ENCODE data around the gene ZMYM5.
"Not testable (repeated sequence)": the region's sequence is repeated elsewhere in the genome, so short reads cannot be mapped to it uniquely, and the experiment has no call there.

Gene ZMYM5

DNA sequence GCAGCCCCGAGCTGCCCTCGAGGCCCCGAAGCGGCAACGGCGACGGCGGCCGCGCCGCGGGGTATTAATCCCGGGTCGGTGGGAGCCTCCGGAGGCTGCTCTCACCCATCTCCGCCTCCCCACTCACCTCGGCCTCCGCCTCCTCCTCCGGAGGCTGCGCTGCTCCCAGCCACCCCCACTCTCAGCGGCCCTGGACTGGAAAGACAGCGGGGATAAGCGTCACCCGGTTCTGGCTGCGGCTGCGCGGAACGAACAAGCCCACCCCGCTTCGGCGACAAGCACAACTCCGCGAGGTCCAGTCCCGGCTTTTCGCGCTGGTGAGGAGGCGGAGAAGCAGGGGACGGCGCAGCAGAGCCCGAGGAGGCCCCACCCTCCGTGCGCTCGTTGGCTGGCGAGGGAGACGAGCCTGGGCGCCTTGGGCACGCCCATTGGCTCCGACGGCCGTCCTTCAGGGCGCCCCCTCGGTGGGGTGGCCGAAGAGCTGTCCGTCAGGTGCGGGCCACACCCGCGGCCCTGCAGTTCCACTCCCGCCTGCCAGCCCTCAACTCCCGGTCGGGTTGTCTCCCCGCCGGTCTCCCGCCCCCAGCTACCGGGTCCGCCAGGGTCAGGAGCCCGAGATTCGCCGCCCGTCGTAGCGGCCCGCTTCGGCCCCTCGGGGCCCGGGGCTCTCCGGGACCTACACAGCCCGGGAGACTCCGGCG, at the start of gene ZMYM5:
Gene ZMYM5, minus strand, starts transcription at position 327 of the 701 bp plus-strand sequence. CDS start 11,469 bp downstream, outside the sequence.
- ChIA-PET POLR2A (interaction anchor here (0.6 to 1.7 kb wide), 3 partner anchors 18 to 93 kb away, joined by 3 to 9 read pairs (median 3); no protein-coding TSS in a partner anchor), CTCF (interaction anchor here (0.7 to 2.7 kb wide), 3 partner anchors 11 to 121 kb away, joined by 3 to 7 read pairs (median 4); no protein-coding TSS in a partner anchor)
- peak within 1 kb of the TSS; percentile 78 for H3K4me3 ChIP-seq (ENCODE audit: low read depth, low read length)
- TF ChIP-seq, protein P1, sequence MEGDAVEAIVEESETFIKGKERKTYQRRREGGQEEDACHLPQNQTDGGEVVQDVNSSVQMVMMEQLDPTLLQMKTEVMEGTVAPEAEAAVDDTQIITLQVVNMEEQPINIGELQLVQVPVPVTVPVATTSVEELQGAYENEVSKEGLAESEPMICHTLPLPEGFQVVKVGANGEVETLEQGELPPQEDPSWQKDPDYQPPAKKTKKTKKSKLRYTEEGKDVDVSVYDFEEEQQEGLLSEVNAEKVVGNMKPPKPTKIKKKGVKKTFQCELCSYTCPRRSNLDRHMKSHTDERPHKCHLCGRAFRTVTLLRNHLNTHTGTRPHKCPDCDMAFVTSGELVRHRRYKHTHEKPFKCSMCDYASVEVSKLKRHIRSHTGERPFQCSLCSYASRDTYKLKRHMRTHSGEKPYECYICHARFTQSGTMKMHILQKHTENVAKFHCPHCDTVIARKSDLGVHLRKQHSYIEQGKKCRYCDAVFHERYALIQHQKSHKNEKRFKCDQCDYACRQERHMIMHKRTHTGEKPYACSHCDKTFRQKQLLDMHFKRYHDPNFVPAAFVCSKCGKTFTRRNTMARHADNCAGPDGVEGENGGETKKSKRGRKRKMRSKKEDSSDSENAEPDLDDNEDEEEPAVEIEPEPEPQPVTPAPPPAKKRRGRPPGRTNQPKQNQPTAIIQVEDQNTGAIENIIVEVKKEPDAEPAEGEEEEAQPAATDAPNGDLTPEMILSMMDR (IDR thresholded peaks at IDR 0.05; ENCODE audit: insufficient read depth, low read length, missing control alignments): no peak
- peak; percentile 97 for DNase-seq (ENCODE audit: low read depth, low spot score)

DNA sequence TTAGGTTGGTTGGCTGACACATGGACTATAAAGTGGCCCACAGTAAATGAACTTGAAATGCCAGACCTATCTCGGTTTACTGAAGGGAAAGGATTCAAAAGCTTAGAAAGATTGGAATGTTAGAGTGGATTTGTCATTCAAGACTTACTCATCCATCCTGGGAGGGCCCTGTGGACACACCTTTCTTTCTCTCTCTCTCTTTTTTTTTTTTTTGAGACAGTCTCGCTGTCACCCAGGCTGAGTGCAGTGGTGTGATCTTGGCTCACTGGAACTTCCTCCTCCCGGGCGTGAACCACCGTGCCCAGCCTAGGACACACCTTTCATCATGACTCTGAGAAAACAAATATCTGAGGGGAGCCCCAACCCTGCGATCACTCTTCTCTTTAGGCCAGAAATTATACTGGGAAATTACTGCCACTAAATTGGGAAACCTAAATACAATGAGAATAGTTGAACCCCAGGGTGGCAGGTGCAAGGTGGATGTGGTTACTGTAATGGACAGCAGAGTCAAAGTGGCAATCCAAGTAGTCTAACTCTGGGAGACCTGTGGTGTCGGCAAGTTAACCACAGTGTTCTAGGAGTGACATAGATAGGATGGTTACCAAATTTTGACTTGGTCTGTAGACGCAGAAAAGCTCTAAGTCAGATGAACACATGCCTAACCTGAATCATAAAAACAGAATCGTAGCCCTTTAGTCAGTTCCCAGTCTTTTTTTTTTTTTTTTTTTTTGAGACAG, 47.1 kb upstream of the ZMYM5 start:
- ChIA-PET POLR2A (interaction anchor here (0.7 kb wide), 1 partner anchor 510 kb away, joined by 3 read pairs; no protein-coding TSS in a partner anchor), CTCF (no interaction called here)
- H3K4me3 ChIP-seq (ENCODE audit: low read depth, low read length): no peak overlapping the region
- no peak for DNase-seq (ENCODE audit: low read depth, low spot score)
- TF ChIP-seq, protein P1 (IDR thresholded peaks at IDR 0.05; ENCODE audit: insufficient read depth, low read length, missing control alignments): no peak

DNA sequence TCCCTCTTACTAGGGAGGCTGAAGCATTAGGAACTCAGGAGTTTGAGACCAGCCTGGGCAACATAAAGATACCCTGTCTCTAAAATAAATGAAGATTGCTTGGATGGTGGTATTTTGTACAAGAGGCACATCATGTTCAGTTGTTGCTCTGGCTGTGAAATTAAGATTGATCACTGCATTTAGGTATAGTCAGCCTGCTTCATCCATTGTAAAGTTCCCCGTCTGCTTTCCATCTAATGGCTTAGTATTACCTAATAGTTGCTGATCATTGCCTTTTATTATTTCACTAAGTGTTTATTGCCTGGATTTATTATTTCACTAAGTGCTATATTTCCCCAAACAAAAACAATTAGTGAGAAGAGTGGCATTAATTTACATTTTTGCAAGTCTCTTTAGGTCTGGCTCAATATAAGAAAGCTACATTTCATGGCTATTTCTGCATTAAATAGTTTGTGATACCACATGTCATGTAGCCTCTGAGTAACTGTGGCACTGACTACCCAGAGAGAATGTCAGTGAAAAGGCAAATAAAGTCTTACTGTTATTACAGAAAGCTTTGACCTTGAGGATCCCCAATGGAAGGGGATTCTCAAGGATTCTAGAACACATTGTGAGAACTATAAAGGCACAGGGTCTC, 45.0 kb upstream of the ZMYM5 start:
- DNase-seq (ENCODE audit: low read depth, low spot score): no peak
- POLR2A ChIA-PET: no interaction called here
- no peak overlapping the region for H3K4me3 ChIP-seq (ENCODE audit: low read depth, low read length)
- CTCF ChIA-PET: no interaction called here
- TF ChIP-seq, protein P1 (IDR thresholded peaks at IDR 0.05; ENCODE audit: insufficient read depth, low read length, missing control alignments): no peak

DNA sequence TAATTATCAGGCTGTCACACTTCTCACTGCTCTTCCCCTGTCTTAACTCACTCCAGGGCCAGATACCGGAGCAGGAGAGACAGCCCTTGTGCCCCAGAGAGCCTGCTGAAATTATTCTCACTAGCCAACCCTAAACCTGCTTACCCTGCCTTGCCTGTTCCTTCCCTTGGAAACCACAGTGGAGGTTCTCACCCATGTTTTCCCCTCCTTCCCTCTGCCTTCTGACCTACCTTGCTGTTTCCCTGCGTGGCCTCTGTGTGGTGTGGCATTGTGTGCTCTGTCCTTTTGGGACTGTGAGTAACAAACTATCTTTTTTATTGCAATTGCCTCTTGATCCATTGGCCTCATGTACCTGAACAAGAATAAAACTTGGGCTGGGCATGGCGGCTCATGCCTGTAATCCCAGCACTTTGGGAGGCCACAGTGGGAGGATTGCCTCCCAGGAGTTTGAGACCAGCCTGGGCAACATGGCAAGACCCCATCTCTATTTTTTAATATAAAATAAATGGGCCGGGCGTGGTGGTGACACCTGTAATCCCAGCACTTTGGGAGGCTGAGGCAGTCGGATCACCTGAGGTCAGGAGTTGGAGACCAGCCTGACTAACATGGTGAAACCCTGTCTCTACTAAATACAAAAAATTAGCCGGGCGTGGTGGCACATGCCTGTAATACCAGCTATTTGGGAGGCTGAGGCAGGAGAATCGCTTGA, 42.2 kb upstream of the ZMYM5 start:
- CTCF ChIA-PET; H3K4me3 ChIP-seq (ENCODE audit: low read depth, low read length); DNase-seq (ENCODE audit: low read depth, low spot score); POLR2A ChIA-PET: not testable (repeated sequence)

DNA sequence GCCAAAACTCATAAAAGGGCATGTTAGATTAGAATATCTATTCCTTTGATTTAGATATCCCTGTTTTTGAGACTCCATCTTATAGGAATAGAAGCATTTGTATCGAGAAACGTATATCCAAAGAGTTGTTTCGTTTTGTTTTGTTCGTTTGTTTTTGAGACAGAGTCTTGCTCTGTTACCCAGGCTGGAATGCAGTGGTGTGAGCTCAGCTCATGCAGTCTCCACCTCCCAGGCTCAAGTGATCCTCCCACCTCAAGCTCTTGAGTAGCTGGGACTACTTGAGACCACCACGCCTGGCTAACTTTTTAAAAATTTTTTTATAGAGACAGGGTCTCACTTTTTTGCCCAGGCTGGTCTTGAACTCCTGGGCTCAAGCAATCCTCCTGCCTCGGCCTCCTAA, 26.6 kb upstream of the ZMYM5 start:
- ChIA-PET POLR2A (no interaction called here), CTCF (interaction anchor here (1.1 kb wide), 1 partner anchor 256 kb away, joined by 5 read pairs; no protein-coding TSS in a partner anchor)
- no peak overlapping the region for H3K4me3 ChIP-seq (ENCODE audit: low read depth, low read length)
- no peak for DNase-seq (ENCODE audit: low read depth, low spot score)
- TF ChIP-seq, protein P1 (IDR thresholded peaks at IDR 0.05; ENCODE audit: insufficient read depth, low read length, missing control alignments): no peak

DNA sequence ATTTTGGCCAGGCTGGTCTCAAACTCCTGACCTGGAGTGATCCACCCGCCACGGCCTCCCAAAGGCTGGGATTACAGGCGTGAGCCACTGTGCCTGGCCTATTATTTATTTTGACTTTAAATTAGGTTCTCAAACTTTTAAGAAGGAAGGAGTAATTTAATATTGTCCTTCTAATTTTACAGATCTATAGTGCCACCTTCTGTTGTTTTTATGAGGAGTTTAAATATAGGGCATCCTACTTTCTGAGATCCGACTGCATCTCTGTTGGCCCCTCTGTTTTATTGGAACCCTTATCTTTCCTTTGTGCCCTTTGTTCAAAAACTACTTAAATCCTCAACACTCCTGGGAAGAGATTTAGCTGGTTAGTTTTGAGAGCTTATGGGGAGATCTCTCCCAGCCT, 25.4 kb upstream of the ZMYM5 start:
- TF ChIP-seq, protein P1 (IDR thresholded peaks at IDR 0.05; ENCODE audit: insufficient read depth, low read length, missing control alignments): no peak
- no peak overlapping the region for H3K4me3 ChIP-seq (ENCODE audit: low read depth, low read length)
- ChIA-PET POLR2A (no interaction called here), CTCF (interaction anchor here (0.7 to 1.6 kb wide), 8 partner anchors 9 to 323 kb away, joined by 3 to 6 read pairs (median 3); no protein-coding TSS in a partner anchor)
- no peak for DNase-seq (ENCODE audit: low read depth, low spot score)
